ENCODE measurements around the gene GLDN.

- TF ChIP-seq YY1 (IDR thresholded peaks at IDR 0.05; ENCODE audit: low read depth, low read length) (no peak), BHLHE40 (IDR thresholded peaks at IDR 0.05; ENCODE audit: borderline replicate concordance in 1 of 2, low read depth in 2 of 2, low read length in 1 of 2) (no peak)
Observed at GRCh38 chr15:51448622-51449399, 107.4 kb downstream of the GLDN start.
